Superior temporal gyrus (tissue), 1 donor: ENCODE results near the gene TK2.
"Not testable (repeated sequence)": the region's sequence is repeated elsewhere in the genome, so short reads cannot be mapped to it uniquely, and the experiment has no call there.

Experiments used
- DNase-seq: peaks from one replicate; pipeline ENCODE4 v3.0.0-alpha.2; 2016; ENCODE audit errors: extremely low spot score

Gene TK2

GRCh38 chr16:66572356-66572755, 22.4 kb upstream of the TK2 start:
- DNase-seq = no peak

- DNase-seq = no peak
These were observed 20.0 kb upstream of the TK2 start for GRCh38 chr16:66569827-66570405.

- DNase-seq = no peak
These were observed 19.2 kb upstream of the TK2 start for GRCh38 chr16:66569131-66569530.

- DNase-seq = no peak
These were observed 18.4 kb upstream of the TK2 start for GRCh38 chr16:66568355-66568754.

- DNase-seq = not testable (repeated sequence)
These were observed 17.3 kb upstream of the TK2 start for GRCh38 chr16:66567270-66567669.

GRCh38 chr16:66566051-66566901, 16.4 kb upstream of the TK2 start, which contains the start of gene CMTM1:
Gene CMTM1 (plus strand): TSS chr16:66566439. CDS start chr16:66566514, 75 bp downstream.
- no peak for DNase-seq

- no peak for DNase-seq
These were observed 13.8 kb upstream of the TK2 start for GRCh38 chr16:66563574-66564334.

GRCh38 chr16:66562986-66563385, 13.1 kb upstream of the TK2 start:
- DNase-seq = no peak

GRCh38 chr16:66562409-66562808, 12.5 kb upstream of the TK2 start:
- DNase-seq = no peak

- DNase-seq = no peak
These were observed 11.6 kb upstream of the TK2 start for GRCh38 chr16:66561381-66562080.

GRCh38 chr16:66560107-66560506, 10.2 kb upstream of the TK2 start:
- no peak for DNase-seq

GRCh38 chr16:66554495-66554894, 4.6 kb upstream of the TK2 start:
- DNase-seq = no peak

- DNase-seq = no peak
These were observed 4.1 kb upstream of the TK2 start for GRCh38 chr16:66554021-66554420.

- DNase-seq = no peak
These were observed 3.3 kb upstream of the TK2 start for GRCh38 chr16:66553223-66553622.

GRCh38 chr16:66552286-66553177, 2.6 kb upstream of the TK2 start, which contains the start of gene CKLF:
Gene CKLF (plus strand): TSS chr16:66552576. CDS start chr16:66552716, 140 bp downstream.
- DNase-seq = peak; percentile 96

GRCh38 chr16:66551788-66552285, 1.9 kb upstream of the TK2 start:
- DNase-seq = peak; percentile 33

- DNase-seq = no peak
These were observed 1.4 kb upstream of the TK2 start for GRCh38 chr16:66551348-66551759.

- no peak for DNase-seq
These were observed 1.1 kb downstream of the TK2 start for GRCh38 chr16:66548868-66549267.

GRCh38 chr16:66548068-66548467, 1.9 kb downstream of the TK2 start:
- DNase-seq = no peak
